ENCODE data around the gene PDGFRB.

GRCh38 chr5:150135557-150136304 lies 19.9 kb downstream of the PDGFRB start:
- TF ChIP-seq CCAR2 (IDR thresholded peaks at IDR 0.05; ENCODE audit: low read depth, low read length): no peak
- TF ChIP-seq ZNF766 (CRISPR knock-in tag; conservative IDR thresholded peaks at IDR 0.05): no peak
